ENCODE measurements around the gene KBTBD13.
"Not testable (repeated sequence)": the region's sequence is repeated elsewhere in the genome, so short reads cannot be mapped to it uniquely, and the experiment has no call there.

KBTBD13 gene

DNA sequence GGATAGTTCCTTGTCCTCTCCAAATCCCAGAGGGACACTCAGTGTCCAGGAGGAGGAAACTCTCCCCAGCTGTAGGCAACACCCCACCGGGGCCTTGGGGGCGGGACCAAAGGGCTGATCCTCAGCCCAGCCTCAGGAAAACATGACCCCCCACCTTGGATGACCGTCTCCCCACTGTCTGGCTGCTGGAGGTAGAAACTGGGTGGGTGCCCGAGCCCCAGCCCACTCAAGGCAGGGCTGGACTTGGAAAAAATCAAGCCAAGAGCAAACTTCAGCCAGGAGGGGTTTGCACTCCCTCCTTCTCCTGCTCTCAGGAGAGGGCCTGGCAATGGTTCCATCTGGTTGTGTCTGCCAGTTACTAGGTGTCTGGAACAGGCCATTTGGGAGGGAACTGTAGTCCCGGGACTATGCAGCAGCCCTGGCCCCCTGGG lies 5.2 kb upstream of the KBTBD13 start:
- no peak for DNase-seq

GRCh38 chr15:65072027-65072426 lies 4.5 kb upstream of the KBTBD13 start:
- DNase-seq = no peak

DNA sequence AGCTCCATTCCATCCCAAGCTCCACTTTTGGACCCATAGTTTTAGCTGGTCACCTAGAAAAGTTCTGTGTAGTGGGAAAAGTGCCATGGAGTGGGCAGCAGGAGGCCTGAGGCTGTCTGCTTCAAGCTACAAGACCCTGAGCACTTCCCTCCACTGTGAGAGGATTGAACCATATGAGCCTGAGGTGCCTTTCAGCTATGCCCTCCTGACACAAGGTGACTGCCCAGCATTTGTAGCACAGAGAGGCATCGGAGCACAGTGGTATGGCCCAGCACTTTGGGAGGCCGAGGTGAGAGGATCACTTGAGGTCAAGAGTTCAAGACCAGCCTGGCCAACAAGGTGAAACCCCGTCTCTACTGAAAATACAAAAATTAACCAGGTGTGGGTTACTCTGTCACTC lies 3.9 kb upstream of the KBTBD13 start:
- no peak for DNase-seq

DNA sequence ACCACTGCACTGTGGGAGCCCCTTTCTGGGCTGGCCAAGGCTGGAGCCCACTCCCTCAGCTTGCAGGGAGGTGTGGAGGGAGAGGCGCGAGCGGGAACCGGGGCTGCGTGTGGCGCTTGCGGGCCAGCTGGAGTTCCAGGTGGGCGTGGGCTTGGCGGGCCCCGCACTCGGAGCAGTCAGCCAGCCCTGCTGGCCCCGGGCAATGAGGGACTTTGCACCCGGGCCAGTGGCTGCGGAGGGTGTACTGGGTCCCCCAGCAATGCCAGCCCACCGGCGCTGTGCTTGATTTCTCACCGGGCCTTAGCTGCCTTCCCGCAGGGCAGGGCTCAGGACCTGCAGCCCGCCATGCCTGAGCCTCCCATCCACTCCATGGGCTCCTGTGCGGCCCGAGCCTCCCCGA lies 1.6 kb upstream of the KBTBD13 start:
- not testable (repeated sequence) for DNase-seq

GRCh38 chr15:65075607-65076395 lies 745 bp upstream of the KBTBD13 start:
- not testable (repeated sequence) for DNase-seq

GRCh38 chr15:65077291-65077980 lies 890 bp downstream of the KBTBD13 start:
- no peak for DNase-seq

DNA sequence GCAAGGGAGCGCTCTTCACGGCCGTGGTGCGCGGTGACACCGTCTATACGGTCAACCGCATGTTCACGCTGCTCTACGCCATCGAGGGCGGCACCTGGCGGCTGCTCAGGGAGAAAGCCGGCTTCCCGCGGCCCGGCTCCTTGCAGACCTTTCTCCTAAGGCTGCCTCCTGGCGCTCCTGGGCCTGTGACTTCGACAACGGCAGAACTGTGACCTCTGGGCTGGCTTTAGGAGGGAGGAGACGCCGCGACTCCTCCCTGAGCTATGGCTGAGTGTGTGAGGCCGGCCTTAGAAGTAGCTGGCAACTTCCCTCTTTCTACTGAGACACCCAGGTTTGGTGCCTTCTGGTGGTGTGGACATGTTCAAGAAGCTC lies 1.4 kb downstream of the KBTBD13 start:
- DNase-seq = no peak

GRCh38 chr15:65079580-65079979 lies 3.0 kb downstream of the KBTBD13 start:
- DNase-seq = no peak

GRCh38 chr15:65081270-65081669 lies 4.7 kb downstream of the KBTBD13 start:
- DNase-seq = no peak

GRCh38 chr15:65081758-65082157 lies 5.2 kb downstream of the KBTBD13 start:
- DNase-seq = no peak

DNA sequence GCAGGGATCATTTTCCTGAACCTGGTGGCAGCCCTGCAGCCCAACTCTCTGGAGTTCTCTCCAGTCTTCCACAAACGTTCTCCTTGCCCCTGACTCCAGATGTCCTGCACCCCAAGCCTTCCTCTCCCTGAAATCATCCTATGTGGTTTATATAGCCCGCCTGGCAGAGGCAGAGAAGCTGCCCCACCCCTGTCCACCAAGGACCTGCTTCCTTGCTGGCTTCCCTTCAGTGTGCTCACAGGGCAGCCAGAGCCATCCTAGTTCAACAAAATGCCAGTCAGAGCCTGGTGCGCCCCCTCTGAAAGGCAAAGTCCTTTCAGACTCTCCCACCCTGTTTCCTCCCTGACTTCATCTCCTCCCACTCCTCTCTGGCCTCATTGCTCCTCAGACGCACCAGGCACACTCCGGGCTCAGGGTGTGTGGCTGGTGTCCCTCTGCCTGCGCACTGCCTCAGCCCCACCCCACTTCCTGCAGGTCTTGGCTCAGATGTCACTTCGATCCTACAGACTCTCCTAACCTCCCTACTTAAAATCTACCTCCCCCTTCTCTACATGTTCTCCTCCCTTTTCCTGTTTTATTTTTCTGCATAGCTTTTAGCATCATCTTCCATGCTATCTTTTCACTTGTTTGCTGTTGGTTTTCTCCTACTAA lies 5.9 kb downstream of the KBTBD13 start:
- no peak for DNase-seq

DNA sequence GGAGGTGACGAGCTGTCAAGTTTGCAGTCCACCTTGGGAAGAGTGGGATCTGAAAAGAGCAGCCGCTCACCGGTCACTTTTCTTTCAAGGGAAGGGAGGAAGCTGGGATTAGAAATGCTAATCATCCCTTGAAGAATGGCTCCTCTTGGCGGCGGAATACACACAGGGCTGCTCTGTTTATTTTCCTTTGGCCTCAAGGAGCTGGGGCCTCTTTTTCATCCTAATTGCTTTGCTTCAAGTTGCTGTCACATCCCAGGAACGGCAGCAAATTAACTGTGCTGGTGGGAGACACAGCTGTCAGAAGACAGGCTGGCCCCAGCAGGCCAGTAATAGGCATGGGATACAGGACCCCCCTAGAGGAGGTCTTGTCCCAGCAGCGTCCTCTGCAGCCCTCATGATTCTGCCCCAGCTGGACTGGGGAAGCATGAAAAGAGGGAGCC lies 6.7 kb downstream of the KBTBD13 start:
- no peak for DNase-seq

- no peak for DNase-seq
These were observed 8.1 kb downstream of the KBTBD13 start for GRCh38 chr15:65084500-65085206.

- no peak for DNase-seq
These were observed 8.7 kb downstream of the KBTBD13 start for GRCh38 chr15:65085207-65085753.

- no peak for DNase-seq
These were observed 9.6 kb downstream of the KBTBD13 start for GRCh38 chr15:65085990-65086679.

- DNase-seq = no peak
These were observed 10.2 kb downstream of the KBTBD13 start for GRCh38 chr15:65086680-65087111.

DNA sequence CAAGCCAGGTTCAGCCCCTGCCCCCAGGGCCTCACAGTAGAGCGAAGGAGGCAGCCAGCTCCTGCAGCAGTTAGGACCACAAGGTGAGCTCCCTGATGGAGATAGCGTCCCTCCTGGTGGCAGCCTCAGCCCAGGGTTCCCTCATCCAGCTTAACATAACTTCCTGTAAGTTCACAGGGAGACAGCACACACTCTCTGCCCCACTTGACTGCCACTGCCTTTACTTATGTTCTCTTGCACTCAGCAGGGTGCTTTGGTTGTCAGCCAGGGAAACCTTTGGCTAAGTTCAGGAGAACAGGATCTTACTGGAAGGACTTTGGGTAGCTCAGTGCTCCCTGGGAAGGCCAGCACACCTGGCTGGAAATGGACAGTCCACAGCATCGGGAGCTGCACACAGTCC lies 10.9 kb downstream of the KBTBD13 start:
- no peak for DNase-seq

DNA sequence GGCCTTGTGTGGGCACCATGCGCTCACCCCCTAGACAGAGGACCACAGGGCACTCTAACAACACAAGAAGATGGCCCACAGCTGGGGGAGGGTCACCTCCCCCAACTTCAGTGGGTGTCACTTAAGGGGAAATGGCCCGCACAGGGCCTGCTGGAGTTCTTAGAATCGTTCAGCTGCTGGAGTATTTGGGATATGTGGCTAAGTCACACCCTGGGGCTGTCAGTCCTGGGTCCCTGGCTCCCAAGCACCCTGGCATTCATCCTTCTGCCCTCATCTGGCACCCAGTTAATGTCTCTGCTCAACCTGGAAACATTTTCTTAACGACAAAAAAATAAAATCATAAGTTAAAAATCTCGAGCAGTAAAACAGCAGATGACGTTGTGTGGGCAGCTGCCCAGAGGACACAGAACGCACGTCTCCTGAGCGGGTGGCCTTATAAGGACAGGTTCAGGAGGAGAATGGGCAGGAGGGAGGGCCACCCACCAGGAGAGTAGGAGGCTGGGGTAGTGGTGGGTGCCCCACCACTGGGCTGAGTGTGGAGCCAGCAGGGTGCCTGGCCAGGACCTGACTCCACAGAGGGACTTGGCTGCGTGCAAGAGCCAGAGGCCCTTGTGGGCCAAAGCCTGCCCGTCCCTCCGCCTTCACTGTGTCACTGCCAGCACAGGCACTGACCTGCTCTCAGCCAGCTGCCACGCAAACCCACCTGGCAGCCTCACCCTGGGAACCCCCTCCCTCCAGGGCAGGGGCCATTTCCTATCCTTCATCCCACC lies 11.5 kb downstream of the KBTBD13 start:
- DNase-seq = no peak

GRCh38 chr15:65088643-65089021 lies 12.1 kb downstream of the KBTBD13 start:
- no peak for DNase-seq

- no peak for DNase-seq
These were observed 12.8 kb downstream of the KBTBD13 start for GRCh38 chr15:65089206-65089824.
